ENCODE data around the gene JDP2. TPM values are rescaled to one million over a fixed set of nuclear protein-coding genes. Genes with fewer than 3 reads are reported as not detected.
A peak's percentile ranks its signal among the peaks of the same experiment; 100 is the strongest.

The JDP2 gene
- total and polyA plus RNA-seq, 7 donors: 11.0 to 73.2 (median 37.2) TPM

DNA sequence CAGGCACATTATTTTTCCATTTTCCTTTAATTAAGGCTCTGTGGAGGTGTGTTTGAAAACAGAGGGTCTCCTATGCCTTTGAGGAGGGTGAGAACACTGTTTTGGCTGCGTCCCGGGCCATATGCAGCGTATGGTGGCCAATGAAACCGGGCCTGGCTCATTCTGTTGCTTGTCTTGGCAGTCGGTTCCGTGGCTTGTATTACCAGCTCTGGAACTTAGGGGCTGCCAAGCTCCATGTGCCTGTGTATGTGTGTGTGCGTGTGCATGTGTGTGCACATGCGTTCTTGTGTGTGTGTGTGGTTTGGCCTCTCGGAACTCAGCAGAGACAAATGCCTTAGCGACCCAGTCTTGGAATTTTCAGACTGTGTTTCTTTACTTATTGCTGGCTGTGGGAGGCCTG lies 2.7 kb downstream of the JDP2 start:
- 8 to 22% (median 19%) methylated on average over 10 of the region's 10 CpGs for WGBS, 3 donors
- H3K9me3 ChIP-seq: no peaks in the 10 kb centered on the region
- H3K4me3 ChIP-seq: peak overlapping the region; percentile 75
- ATAC-seq: peak; percentile 38 to 64 (median 58)
- DNase-seq: peak; percentile 53 to 81
- intact Hi-C loops (cut with DNase I): loop anchor here in 1 of 2 donors (5.0 kb wide), 3 partner anchors 42 to 132 kb away; no protein-coding TSS in a partner anchor
- H3K27me3 ChIP-seq (ENCODE audit: insufficient read depth in 3 of 3, low read length in 2 of 3): no peaks in the 10 kb centered on the region
- H3K36me3 ChIP-seq (ENCODE audit: insufficient read depth in 1 of 2, low read depth in 1 of 2): peaks cover 6 to 40% of the 10 kb centered on the region in 2 donors
- TF ChIP-seq, protein P1, sequence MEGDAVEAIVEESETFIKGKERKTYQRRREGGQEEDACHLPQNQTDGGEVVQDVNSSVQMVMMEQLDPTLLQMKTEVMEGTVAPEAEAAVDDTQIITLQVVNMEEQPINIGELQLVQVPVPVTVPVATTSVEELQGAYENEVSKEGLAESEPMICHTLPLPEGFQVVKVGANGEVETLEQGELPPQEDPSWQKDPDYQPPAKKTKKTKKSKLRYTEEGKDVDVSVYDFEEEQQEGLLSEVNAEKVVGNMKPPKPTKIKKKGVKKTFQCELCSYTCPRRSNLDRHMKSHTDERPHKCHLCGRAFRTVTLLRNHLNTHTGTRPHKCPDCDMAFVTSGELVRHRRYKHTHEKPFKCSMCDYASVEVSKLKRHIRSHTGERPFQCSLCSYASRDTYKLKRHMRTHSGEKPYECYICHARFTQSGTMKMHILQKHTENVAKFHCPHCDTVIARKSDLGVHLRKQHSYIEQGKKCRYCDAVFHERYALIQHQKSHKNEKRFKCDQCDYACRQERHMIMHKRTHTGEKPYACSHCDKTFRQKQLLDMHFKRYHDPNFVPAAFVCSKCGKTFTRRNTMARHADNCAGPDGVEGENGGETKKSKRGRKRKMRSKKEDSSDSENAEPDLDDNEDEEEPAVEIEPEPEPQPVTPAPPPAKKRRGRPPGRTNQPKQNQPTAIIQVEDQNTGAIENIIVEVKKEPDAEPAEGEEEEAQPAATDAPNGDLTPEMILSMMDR (IDR thresholded peaks at IDR 0.05): no peak
- peaks cover 61% of the 10 kb centered on the region for H3K4me1 ChIP-seq
- peak overlapping the region; percentile 75 for H3K27ac ChIP-seq

DNA sequence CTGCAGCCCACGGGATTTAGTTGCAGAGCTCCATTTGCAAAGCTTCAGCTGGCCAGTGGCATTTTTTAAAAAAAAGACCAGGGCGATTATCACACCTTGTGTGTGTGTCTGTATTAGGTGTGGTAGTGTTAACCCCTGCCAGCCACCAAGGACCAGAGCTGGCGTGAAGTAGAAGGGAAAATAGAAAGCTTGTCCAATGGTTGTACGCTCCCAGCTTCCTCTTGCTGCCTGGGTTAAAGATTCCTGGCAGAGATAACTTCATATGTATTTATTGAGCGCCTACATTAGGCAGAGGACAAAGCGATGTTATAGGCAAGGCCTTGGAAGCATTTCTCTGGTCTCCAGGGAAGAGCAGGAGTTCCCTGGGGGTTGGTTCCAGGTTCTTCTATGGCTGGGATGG lies 3.2 kb downstream of the JDP2 start:
- ATAC-seq (no peak), DNase-seq (no peak)
- Histone ChIP-seq H3K36me3 (ENCODE audit: insufficient read depth in 1 of 2, low read depth in 1 of 2) (peaks cover 6 to 45% of the 10 kb centered on the region in 2 donors), H3K27ac (peak overlapping the region; percentile 75), H3K9me3 (no peaks in the 10 kb centered on the region), H3K4me1 (peaks cover 61% of the 10 kb centered on the region), H3K4me3 (peak overlapping the region; percentile 75), H3K27me3 (ENCODE audit: insufficient read depth in 3 of 3, low read length in 2 of 3) (no peaks in the 10 kb centered on the region)
- TF ChIP-seq, protein P1 (IDR thresholded peaks at IDR 0.05): no peak
- intact Hi-C loops (cut with DNase I): loop anchor here in 1 of 2 donors (5.0 kb wide), 3 partner anchors 41 to 131 kb away; no protein-coding TSS in a partner anchor
- WGBS, 3 donors: 29 to 58% (median 32%) methylated on average over 6 of the region's 6 CpGs

DNA sequence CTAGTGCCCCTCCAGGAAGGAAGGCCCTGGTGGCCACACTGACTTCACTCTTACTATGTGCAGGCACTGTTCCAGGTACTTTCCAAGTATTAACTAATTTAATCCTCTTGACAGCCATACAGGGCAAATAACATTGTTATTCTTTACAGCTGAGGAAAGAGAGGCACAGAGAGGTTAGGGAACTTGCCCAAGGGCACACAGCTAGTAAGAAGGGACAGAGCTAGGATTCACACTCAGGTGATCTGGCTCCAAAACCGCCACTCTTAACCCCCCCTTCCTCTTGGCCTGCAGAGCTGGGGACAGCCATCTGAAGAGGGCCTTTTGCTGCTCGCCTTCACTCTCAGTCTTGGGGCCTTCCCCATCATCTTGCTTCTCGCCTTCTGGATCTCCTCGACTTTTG lies 4.0 kb downstream of the JDP2 start:
- H3K4me3 ChIP-seq: peak overlapping the region; percentile 75
- H3K9me3 ChIP-seq: no peaks in the 10 kb centered on the region
- TF ChIP-seq, protein P1 (IDR thresholded peaks at IDR 0.05): no peak
- H3K4me1 ChIP-seq: peaks cover 64% of the 10 kb centered on the region
- intact Hi-C loops (cut with DNase I): loop anchor here in 1 of 2 donors (5.0 kb wide), 3 partner anchors 40 to 130 kb away; no protein-coding TSS in a partner anchor
- DNase-seq: no peak
- peak overlapping the region; percentile 75 for H3K27ac ChIP-seq
- 70 to 86% (median 78%) methylated on average over 4 of the region's 4 CpGs for WGBS, 3 donors
- H3K27me3 ChIP-seq (ENCODE audit: insufficient read depth in 3 of 3, low read length in 2 of 3): no peaks in the 10 kb centered on the region
- peaks cover 6 to 53% of the 10 kb centered on the region in 2 donors for H3K36me3 ChIP-seq (ENCODE audit: insufficient read depth in 1 of 2, low read depth in 1 of 2)
- no peak for ATAC-seq

DNA sequence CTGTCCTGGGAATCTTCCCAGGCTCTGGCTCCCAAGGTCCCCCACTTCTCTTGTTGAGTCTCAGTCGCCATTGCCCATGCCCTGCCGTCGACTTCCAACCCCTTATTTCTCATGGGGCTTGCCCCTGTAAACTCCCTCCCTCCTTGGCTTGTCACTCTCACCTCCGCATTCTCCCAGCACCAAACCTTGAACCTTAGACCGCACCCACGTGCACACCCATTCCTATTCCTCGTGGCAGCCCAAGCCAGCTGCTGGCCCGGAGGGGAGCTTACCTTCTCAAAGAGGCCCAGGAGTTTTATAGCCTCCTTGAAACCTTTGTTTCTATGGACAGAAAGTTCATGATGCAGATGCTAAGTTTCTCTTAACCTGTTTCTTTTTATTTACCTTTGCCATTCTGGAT lies 4.6 kb downstream of the JDP2 start:
- H3K36me3 ChIP-seq (ENCODE audit: insufficient read depth in 1 of 2, low read depth in 1 of 2): peaks cover 6 to 54% of the 10 kb centered on the region in 2 donors
- H3K27ac ChIP-seq: no peak overlapping the region
- WGBS, 3 donors: 87 to 99% (median 88%) methylated on average over 8 of the region's 8 CpGs
- intact Hi-C loops (cut with DNase I): loop anchor here in 1 of 2 donors (5.0 kb wide), 3 partner anchors 40 to 130 kb away; no protein-coding TSS in a partner anchor
- DNase-seq: no peak
- H3K9me3 ChIP-seq: no peaks in the 10 kb centered on the region
- no peaks in the 10 kb centered on the region for H3K27me3 ChIP-seq (ENCODE audit: insufficient read depth in 3 of 3, low read length in 2 of 3)
- TF ChIP-seq, protein P1 (IDR thresholded peaks at IDR 0.05): no peak
- H3K4me1 ChIP-seq: peaks cover 70% of the 10 kb centered on the region
- no peak for ATAC-seq
- no peak overlapping the region for H3K4me3 ChIP-seq
